Upper lobe of left lung (tissue), 4 donors: ENCODE results near the gene ANKRD13A.

Experiments used
- CTCF ChIP-seq, 6 experiments: fragments of 450-650 bp in 4 of 6; fragments of 200-600 bp in 2 of 6; sonication (generic) in 2 of 6; IDR thresholded peaks; one replicate each; pipeline ENCODE4 v1.5.1; 2016 to 2019; ENCODE audit warnings: antibody characterized with exemption in 6 of 6
- POLR2A ChIP-seq, 4 donors: fragments of 450-650 bp; IDR thresholded peaks; one replicate each; pipeline ENCODE4 v1.5.1; 2016 to 2017; ENCODE audit warnings: antibody characterized with exemption in 4 of 4, mild to moderate bottlenecking in 2 of 4
- POLR2AphosphoS5 ChIP-seq, 2 donors: sonication (generic); formaldehyde crosslinking; IDR thresholded peaks; one replicate each; pipeline ENCODE4 v1.5.1; 2017; ENCODE audit warnings: antibody characterized with exemption in 2 of 2

GRCh38 chr12:109999983-110000505, 814 bp downstream of the ANKRD13A start:
- TF ChIP-seq CTCF (IDR thresholded peaks at IDR 0.05) (no peak), POLR2A (IDR thresholded peaks at IDR 0.05) (peak in 1 of 4 donors; percentile 7), POLR2AphosphoS5 (IDR thresholded peaks at IDR 0.05) (no peak)
